GM19193 (cell line): Measurements from ENCODE around the gene C11orf68.

Source experiments
- POLR2A ChIP-seq: IDR thresholded peaks from 4 replicates; pipeline ENCODE4 v1.6.1; 2011; ENCODE audit not compliant: insufficient read depth, insufficient read length; ENCODE audit errors: extremely low read depth

The C11orf68 gene

DNA sequence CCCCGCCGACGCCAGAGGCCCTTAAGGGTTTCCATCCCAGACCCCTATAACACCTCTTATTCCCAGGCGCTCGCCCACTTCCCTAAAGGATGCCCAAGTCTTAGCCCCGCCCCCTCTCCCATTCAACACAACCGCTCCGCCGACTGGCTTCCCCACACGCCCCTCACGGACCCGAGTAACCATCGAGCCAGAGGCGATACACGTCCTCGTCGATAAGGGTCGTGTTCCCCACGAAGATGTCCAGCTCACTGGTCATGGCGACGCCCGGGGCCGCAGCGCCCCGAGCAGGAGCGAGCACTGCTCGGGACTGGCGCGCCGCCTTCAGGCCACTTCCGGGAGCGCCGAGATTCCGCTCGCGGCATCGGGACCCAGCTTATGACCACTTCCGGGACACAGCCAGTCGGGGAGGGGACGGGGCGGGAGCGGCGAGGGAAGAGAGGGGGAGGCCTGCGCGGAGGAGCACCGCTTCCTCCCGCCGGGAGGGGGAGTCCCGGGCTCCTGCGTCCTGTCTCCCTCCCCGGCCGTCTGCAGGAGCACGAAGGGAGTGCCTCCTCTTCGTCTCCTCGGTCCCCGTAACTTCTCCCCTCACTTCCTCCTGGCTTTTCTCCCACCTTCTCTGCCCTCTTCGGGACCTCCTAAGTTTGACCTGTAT lies 30.6 kb downstream of the C11orf68 start, which contains the start of gene FIBP:
Gene FIBP (minus strand): TSS at position 309 of the 652 bp plus-strand sequence. CDS start 53 bp downstream, at position 256.
- TF ChIP-seq POLR2A, result peak; percentile 94

- TF ChIP-seq POLR2A, result no peak
Measured at GRCh38 chr11:65887723-65888162, 31.1 kb downstream of the C11orf68 start.

- no peak for TF ChIP-seq POLR2A
Measured at GRCh38 chr11:65886826-65887722, 31.8 kb downstream of the C11orf68 start.

GRCh38 chr11:65885808-65886536 lies 32.9 kb downstream of the C11orf68 start:
- TF ChIP-seq POLR2A, result no peak

- TF ChIP-seq POLR2A, result no peak
Measured at GRCh38 chr11:65885231-65885630, 33.6 kb downstream of the C11orf68 start.

- no peak for TF ChIP-seq POLR2A
Measured at GRCh38 chr11:65884716-65885092, 34.2 kb downstream of the C11orf68 start.

- TF ChIP-seq POLR2A, result no peak
Measured at GRCh38 chr11:65883786-65884715, 34.8 kb downstream of the C11orf68 start.

GRCh38 chr11:65883058-65883761 lies 35.7 kb downstream of the C11orf68 start:
- TF ChIP-seq POLR2A, result no peak

- TF ChIP-seq POLR2A, result no peak
Measured at GRCh38 chr11:65882120-65883057, 36.5 kb downstream of the C11orf68 start.

DNA sequence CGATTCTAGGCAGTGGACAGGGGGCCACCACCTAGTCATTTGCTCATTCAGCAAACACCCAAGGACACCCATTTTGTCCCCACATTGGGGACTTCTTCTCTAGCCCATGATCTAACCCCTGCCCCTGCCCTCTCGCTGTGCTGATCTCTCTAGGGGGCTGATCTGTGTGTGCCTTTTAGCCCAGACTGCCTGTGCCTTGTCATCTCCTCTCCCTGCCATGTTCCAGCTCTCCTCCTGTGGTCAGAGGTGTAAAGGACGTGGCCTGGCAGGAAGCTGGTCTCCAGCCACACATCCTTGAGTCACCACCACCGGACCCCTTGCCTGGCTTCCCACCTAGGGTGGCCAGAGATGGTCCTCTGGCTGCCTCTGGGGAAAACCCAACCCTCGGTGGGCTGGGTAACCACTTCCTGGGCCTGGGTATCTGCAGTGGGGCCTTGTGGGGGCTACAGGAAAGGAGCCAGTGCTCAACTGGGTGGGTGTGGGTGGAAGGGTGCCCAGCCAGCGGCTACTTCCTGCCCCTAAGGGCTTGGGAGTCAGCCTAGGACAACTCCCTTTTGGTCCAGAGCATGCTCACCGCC lies 37.9 kb downstream of the C11orf68 start:
- TF ChIP-seq POLR2A, result no peak

DNA sequence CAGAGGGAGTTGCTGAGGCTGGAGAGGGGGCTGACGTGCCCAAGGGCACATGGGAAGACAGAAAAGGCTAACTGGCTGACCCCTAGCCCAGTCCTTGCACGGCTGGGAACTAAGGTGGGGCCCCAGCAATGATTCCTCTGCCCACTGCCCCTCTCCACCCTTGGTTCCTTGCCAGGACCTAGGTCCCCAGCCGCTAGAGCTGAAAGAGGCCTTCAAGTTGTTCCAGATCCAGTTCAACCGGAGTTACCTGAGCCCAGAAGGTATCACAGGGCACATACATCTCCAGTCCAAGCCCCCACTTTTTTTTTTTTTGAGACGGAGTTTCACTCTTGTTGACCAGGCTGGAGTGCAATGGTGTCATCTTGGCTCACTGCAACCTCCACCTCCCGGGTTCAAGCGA lies 38.8 kb downstream of the C11orf68 start:
- TF ChIP-seq POLR2A, result no peak

GRCh38 chr11:65879617-65880016 lies 39.2 kb downstream of the C11orf68 start, which contains the start of gene CTSW:
TSS of gene CTSW (plus strand) at chr11:65879837. CDS start at chr11:65879855, 18 bp downstream.
- TF ChIP-seq POLR2A, result no peak
